ENCODE data around the gene ADGRG1.

ADGRG1 gene

DNA sequence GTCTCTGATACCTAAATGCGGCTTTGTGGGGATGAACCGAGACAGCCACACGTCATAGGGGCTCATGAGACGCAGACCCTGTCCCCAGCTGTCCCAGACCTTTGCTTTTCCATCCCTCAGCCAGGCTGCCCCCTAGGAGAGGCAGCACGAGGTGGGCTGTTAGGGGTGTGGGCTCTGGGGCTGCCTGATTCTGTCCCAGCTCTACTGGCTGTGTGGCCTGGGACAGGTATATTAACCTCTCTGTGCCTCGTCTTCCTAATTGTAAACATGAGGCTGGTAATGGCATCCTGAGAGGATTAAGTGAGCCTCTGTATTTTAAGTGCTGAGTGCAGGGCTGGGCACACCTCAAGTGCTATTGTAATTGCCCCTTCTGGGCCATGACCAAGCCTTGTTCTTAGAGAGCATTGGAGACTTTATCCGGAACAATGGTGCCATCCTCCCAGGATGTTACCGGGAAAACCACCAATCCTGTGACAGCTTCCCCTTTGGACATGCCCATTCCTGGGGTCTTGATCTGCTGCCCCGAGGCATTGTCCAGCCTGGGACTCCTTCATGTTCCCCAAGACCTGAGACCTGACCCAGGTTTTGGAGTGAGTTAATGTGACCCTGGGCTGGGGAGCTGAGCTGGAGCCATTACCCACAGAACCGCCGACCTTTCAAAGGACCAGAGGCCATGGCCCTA lies 5.1 kb downstream of the ADGRG1 start:
- no peak for TF ChIP-seq Cebpa-rat (IDR thresholded peaks at IDR 0.05)

DNA sequence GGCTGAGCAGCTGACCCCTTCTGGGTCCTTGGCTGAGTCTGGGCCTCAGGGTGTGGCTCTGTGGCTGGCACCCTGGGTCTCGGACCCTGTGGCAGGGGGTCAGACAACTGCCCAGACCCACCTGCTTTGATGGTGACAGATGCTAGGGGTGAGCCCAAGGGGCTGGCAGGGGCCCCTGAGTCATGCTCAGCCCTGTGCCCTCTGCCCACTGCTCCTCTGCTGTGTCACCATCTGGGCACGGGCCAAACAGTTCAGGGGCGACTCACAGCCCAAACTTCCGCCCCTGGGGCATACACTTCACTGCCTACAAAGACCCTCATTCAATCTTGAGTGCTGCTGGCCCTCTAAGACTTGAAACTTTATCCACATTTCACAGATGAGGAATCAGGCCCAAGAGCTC lies 5.7 kb downstream of the ADGRG1 start:
- TF ChIP-seq Cebpa-rat (IDR thresholded peaks at IDR 0.05): no peak
- H4K20me1 ChIP-seq: no peaks in the 10 kb centered on the region; a peak in 1 of 22 replicates
- no peak overlapping the region for H3K4me3 ChIP-seq
- H3K27me3 ChIP-seq: peaks cover 0 to 12% (median 0%) of the 10 kb centered on the region in 11 experiments; a peak in 1 of 22 replicates
- H3K4me1 ChIP-seq: peaks cover 68 to 100% (median 90%) of the 10 kb centered on the region in 10 experiments
- no peaks in the 10 kb centered on the region for H3K36me3 ChIP-seq
- peak overlapping the region; percentile 41 to 94 (median 70) for H3K4me2 ChIP-seq
- H3K9ac ChIP-seq: peak overlapping the region in 7 of 11 experiments; percentile 3 to 38 (median 24); a peak in 6 of 22 replicates
- peak overlapping the region in 9 of 11 experiments; percentile 25 to 59 (median 50); a peak in 15 of 22 replicates for H3K27ac ChIP-seq
- no peaks in the 10 kb centered on the region for H3K9me3 ChIP-seq (replicated peaks in 1 of 11)

More for the DNA sequence above, 5.1 kb downstream of the ADGRG1 start:
- Histone ChIP-seq H3K4me3 (no peak overlapping the region), H4K20me1 (no peaks in the 10 kb centered on the region; a peak in 1 of 22 replicates), H3K36me3 (no peaks in the 10 kb centered on the region), H3K4me2 (peak overlapping the region; percentile 41 to 94 (median 70)), H3K4me1 (peaks cover 68 to 100% (median 90%) of the 10 kb centered on the region in 10 experiments), H3K27me3 (peaks cover 0 to 12% (median 0%) of the 10 kb centered on the region in 11 experiments; a peak in 1 of 22 replicates), H3K9ac (peak overlapping the region in 6 of 11 experiments; percentile 17 to 38 (median 22); a peak in 5 of 22 replicates), H3K9me3 (replicated peaks in 1 of 11) (no peaks in the 10 kb centered on the region), H3K27ac (peak overlapping the region in 9 of 11 experiments; percentile 25 to 59 (median 50); a peak in 14 of 22 replicates)

DNA sequence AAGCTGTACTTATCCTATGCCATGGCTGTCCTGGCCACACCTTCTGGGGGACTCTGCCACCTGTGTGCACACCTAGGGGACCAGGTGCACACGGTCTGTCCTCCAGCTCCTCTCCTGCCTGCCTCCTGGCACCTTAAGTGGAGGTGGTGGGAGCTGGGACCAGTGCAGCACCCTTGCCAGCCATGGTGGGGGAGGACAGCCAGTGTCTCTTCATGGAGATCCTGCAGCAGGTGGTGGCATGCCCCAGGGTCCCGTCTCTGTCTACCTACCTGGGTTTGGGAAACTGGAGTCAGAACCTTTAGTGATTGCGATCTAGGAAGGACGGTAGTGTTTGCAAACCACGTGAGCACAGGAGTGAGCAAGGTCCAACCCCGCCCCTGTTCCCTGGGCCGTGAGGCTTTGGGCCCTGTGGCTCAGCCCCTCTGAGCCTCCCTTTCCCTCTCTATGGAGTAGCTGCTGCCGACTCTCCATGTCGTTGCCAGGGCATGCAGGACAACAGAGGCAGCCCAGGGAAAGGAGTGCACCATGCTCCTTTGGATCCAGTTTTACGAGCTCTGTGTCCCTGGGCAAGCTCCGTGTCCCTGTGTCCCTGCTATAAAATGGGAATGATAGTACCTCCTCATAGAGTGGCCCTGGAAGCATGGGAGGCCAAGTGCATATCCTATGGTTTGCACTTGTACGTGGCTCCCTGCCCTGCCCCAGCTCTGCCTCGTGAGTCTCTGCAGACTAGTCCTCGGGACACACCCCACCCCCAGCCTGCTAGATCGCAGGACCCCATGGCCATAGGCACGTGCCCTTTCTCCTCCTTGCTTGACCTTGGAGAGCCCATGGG lies 7.1 kb downstream of the ADGRG1 start:
- Histone ChIP-seq H3K4me2 (peak overlapping the region in 10 of 11 experiments; percentile 70 to 94 (median 84); a peak in 16 of 22 replicates), H3K27ac (no peak overlapping the region), H3K27me3 (no peaks in the 10 kb centered on the region), H3K9ac (no peak overlapping the region), H3K36me3 (no peaks in the 10 kb centered on the region), H4K20me1 (no peaks in the 10 kb centered on the region; a peak in 1 of 22 replicates), H3K9me3 (replicated peaks in 1 of 11) (no peaks in the 10 kb centered on the region), H3K4me1 (peaks cover 68 to 100% (median 90%) of the 10 kb centered on the region in 10 experiments), H3K4me3 (no peak overlapping the region)
- TF ChIP-seq Cebpa-rat (IDR thresholded peaks at IDR 0.05): no peak

DNA sequence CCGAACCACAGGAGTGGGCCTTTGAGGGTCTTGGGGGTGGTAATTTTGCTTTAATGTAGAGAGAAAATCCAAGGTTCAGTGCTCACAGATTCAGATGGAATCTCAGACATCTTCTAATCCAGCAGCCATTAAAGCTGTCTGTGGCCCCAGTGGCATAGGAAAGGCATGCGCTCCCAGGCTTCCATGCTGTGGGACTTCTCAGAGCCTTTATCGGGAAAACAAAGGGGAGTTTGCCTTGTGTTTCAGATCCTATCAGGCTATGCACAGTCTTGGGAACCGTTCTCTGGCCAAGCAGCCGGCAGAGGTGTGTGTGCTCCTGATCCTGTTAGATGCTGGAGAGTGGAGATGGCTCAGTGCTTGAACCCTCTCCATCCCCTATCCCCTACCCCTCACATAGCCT lies 7.8 kb downstream of the ADGRG1 start:
- H3K9ac ChIP-seq: no peak overlapping the region
- peaks cover 68 to 100% (median 91%) of the 10 kb centered on the region in 10 experiments for H3K4me1 ChIP-seq
- H3K4me3 ChIP-seq: no peak overlapping the region
- no peak for TF ChIP-seq Cebpa-rat (IDR thresholded peaks at IDR 0.05)
- no peaks in the 10 kb centered on the region for H3K27me3 ChIP-seq
- H4K20me1 ChIP-seq: no peaks in the 10 kb centered on the region; a peak in 1 of 22 replicates
- H3K4me2 ChIP-seq: peak overlapping the region; percentile 76 to 94 (median 86); a peak in 18 of 22 replicates
- H3K9me3 ChIP-seq (replicated peaks in 1 of 11): no peaks in the 10 kb centered on the region
- H3K27ac ChIP-seq: peak overlapping the region in 1 of 11 experiments; percentile 72; a peak in 2 of 22 replicates
- H3K36me3 ChIP-seq: no peaks in the 10 kb centered on the region

DNA sequence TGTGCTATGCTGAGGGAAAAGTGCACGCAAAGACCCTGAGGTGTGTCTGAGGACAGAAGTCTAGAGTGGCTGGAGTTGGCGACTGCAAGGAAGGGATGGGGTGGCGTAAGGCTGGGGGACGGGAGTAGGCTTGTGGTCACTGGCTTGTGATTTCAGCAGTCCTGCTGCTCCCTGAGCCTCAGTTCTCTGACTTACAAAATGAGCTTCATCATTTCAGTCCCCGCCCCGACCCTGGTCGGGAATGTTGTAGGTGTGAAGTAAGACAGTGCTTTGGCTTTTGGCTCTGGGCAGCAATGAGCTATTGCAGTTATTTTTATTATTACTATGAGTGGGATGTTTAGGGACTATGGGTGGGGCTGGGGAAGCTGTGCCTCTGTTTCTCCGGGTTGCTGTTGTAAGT lies 8.6 kb downstream of the ADGRG1 start:
- H3K36me3 ChIP-seq: no peaks in the 10 kb centered on the region
- TF ChIP-seq Cebpa-rat (IDR thresholded peaks at IDR 0.05): no peak
- H3K4me2 ChIP-seq: peak overlapping the region; percentile 76 to 94 (median 86)
- peaks cover 75 to 100% (median 94%) of the 10 kb centered on the region in 10 experiments for H3K4me1 ChIP-seq
- peak overlapping the region in 9 of 11 experiments; percentile 40 to 72 (median 56); a peak in 14 of 22 replicates for H3K27ac ChIP-seq
- H3K4me3 ChIP-seq: peak overlapping the region in 3 of 10 experiments; percentile 17 to 37 (median 31); a peak in 3 of 20 replicates
- peak overlapping the region in 10 of 11 experiments; percentile 7 to 67 (median 52); a peak in 15 of 22 replicates for H3K9ac ChIP-seq
- no peaks in the 10 kb centered on the region for H3K27me3 ChIP-seq
- H3K9me3 ChIP-seq (replicated peaks in 1 of 11): no peaks in the 10 kb centered on the region
- no peaks in the 10 kb centered on the region; a peak in 1 of 22 replicates for H4K20me1 ChIP-seq

DNA sequence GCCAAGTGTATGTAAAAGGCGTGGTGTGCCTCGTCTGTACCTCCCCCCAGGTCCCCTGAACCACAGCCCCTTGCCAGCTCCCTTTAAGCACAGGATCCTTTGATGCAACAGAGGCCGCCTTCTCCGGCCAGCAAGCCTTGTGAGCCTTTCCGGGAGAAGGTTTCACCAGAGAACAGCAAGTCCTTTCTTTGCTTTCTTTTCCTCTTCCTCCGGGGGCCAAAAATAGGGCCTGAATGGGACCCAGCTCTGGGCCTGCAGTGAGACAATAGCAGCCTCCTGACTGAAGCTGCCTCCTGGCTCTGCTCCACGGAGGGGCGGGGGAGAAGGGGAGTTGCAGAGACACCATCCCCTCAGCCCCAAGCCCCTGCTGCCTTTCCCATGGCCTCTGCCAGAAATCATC lies 9.0 kb downstream of the ADGRG1 start:
- Histone ChIP-seq H3K27me3 (no peaks in the 10 kb centered on the region), H3K9ac (peak overlapping the region; percentile 7 to 67 (median 50); a peak in 18 of 22 replicates), H3K4me3 (peak overlapping the region in 3 of 10 experiments; percentile 17 to 37 (median 31); a peak in 4 of 20 replicates), H3K27ac (peak overlapping the region in 9 of 11 experiments; percentile 40 to 72 (median 56); a peak in 15 of 22 replicates), H3K4me2 (peak overlapping the region; percentile 76 to 94 (median 86)), H3K9me3 (replicated peaks in 1 of 11) (no peaks in the 10 kb centered on the region), H3K36me3 (no peaks in the 10 kb centered on the region), H4K20me1 (no peaks in the 10 kb centered on the region; a peak in 1 of 22 replicates), H3K4me1 (peaks cover 79 to 100% (median 97%) of the 10 kb centered on the region in 10 experiments)
- TF ChIP-seq Cebpa-rat (IDR thresholded peaks at IDR 0.05): no peak

DNA sequence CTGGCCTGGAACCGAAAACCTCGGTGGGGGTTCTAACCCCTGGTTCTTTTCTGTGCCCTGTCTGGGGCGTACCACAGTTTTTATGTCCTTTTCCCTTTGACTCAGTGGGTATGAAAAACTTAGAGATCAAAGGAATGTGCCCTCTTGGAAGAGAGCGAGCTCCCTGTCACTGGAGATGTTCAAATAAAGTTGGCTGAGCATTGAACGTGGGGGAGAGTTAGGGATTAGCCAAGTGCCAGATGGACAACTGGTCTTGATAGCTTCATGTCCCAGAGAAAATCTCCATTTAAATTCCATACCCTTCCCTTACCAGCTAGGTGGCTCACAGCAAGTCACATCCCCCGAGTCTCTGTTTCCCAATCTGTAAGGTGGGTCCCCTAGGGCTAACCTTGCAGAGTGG lies 9.5 kb downstream of the ADGRG1 start:
- no peaks in the 10 kb centered on the region for H3K36me3 ChIP-seq
- no peaks in the 10 kb centered on the region for H3K27me3 ChIP-seq
- no peaks in the 10 kb centered on the region; a peak in 1 of 22 replicates for H4K20me1 ChIP-seq
- peak overlapping the region; percentile 76 to 94 (median 86) for H3K4me2 ChIP-seq
- H3K9me3 ChIP-seq (replicated peaks in 1 of 11): no peaks in the 10 kb centered on the region
- H3K4me3 ChIP-seq: peak overlapping the region in 2 of 10 experiments; percentile 31 to 37; a peak in 2 of 20 replicates
- H3K27ac ChIP-seq: peak overlapping the region in 9 of 11 experiments; percentile 40 to 72 (median 56); a peak in 16 of 22 replicates
- TF ChIP-seq Cebpa-rat (IDR thresholded peaks at IDR 0.05): no peak
- peaks cover 84 to 100% (median 98%) of the 10 kb centered on the region in 10 experiments for H3K4me1 ChIP-seq
- peak overlapping the region in 10 of 11 experiments; percentile 29 to 67 (median 52); a peak in 12 of 22 replicates for H3K9ac ChIP-seq

DNA sequence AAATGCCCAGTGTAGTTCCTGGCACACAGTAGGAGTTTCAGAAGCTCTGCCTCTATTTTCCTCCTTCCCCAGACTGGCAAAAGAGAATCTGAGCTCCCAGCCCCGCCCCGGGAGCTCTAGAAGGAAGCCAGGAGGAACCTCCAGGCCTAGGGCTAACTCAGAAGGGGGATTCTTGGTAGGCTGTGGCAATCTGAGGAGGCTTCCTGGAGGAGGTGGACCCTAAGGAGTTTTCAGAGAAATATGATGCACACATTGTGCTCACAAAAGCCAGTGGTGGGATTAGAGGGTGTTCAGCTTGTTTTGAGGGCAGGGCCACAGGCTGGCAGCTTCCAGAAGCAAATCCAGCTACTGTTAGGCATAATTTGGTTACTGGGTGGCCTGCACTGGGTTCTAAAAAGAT lies 10.0 kb downstream of the ADGRG1 start:
- H3K9ac ChIP-seq: peak overlapping the region in 4 of 11 experiments; percentile 14 to 57 (median 52); a peak in 2 of 22 replicates
- peak overlapping the region in 8 of 11 experiments; percentile 10 to 72 (median 52); a peak in 9 of 22 replicates for H3K27ac ChIP-seq
- no peaks in the 10 kb centered on the region for H3K9me3 ChIP-seq (replicated peaks in 1 of 11)
- no peak overlapping the region for H3K4me3 ChIP-seq
- H4K20me1 ChIP-seq: no peaks in the 10 kb centered on the region; a peak in 1 of 22 replicates
- H3K27me3 ChIP-seq: no peaks in the 10 kb centered on the region
- H3K4me1 ChIP-seq: peaks cover 88 to 100% (median 100%) of the 10 kb centered on the region in 10 experiments
- TF ChIP-seq Cebpa-rat (IDR thresholded peaks at IDR 0.05): no peak
- H3K36me3 ChIP-seq: no peaks in the 10 kb centered on the region
- peak overlapping the region; percentile 76 to 94 (median 86) for H3K4me2 ChIP-seq
